Endothelial cell of umbilical vein (primary cell): Measurements from ENCODE around the gene MYRIP. TPM values are rescaled to one million over a fixed set of nuclear protein-coding genes. Genes with fewer than 3 reads are reported as not detected.

Experiments used
- BruUV-seq: library from RNA; stranded (reverse); fragments of 400-500 nt; replicated peaks from 2 replicates; lab custom pipeline; 2021; lab: Mats Ljungman, UMichigan
- CTCF ChIA-PET: fragments of 300-600, 350-600 bp; sonication (Branson Sonifier 250); formaldehyde crosslinking; loops from one replicate; lab custom pipeline; 2021; ENCODE audit warnings: antibody characterized with exemption, inconsistent platforms; lab: Charles Lee
- POLR2A ChIA-PET: fragments of 300-600, 350-600 bp; sonication (Branson Sonifier 250); formaldehyde crosslinking; loops from one replicate; lab custom pipeline; 2021; ENCODE audit warnings: antibody characterized with exemption, inconsistent platforms; lab: Charles Lee
- DNase-seq: peaks from one replicate; pipeline ENCODE4 v3.0.0-alpha.2; 2011; ENCODE audit warnings: low read depth, low spot score
- FAIRE-seq: peaks from 2 replicates; lab custom pipeline; 2011; peaks lifted over from hg19 to GRCh38; lab: Jason Lieb, UNC
- H2AFZ ChIP-seq: 2 replicates; pipeline ENCODE4 v1.6.0; 2012; ENCODE audit warnings: low read depth, low read length, control low read depth, inconsistent platforms
- H3K27ac ChIP-seq: 2 replicates; pipeline ENCODE4 v1.5.1; 2011; ENCODE audit warnings: low read depth, mild to moderate bottlenecking, control low read depth, low read length, moderate library complexity; ENCODE audit not compliant: insufficient read depth
- H3K27me3 ChIP-seq, 2 experiments: 2 replicates each; pipeline versions ENCODE4 v1.6.0 to v1.6.1; 2011; ENCODE audit warnings: low read length in 2 of 2, mixed read lengths in 1 of 2; ENCODE audit not compliant: control insufficient read depth in 2 of 2, insufficient read depth in 2 of 2
- H3K36me3 ChIP-seq, 2 experiments: 2 replicates in 1 of 2; 3 replicates in 1 of 2; pipeline ENCODE4 v1.5.1; 2011; ENCODE audit warnings: low read length in 2 of 2, mild to moderate bottlenecking in 1 of 2, moderate library complexity in 1 of 2; ENCODE audit not compliant: control insufficient read depth in 2 of 2, insufficient read depth in 2 of 2; ENCODE audit errors: extremely low read depth in 1 of 2
- H3K4me1 ChIP-seq: 3 replicates; pipeline ENCODE4 v1.5.1; 2011; ENCODE audit warnings: mild to moderate bottlenecking, low read length; ENCODE audit not compliant: control insufficient read depth, insufficient read depth; ENCODE audit errors: extremely low read depth
- H3K4me2 ChIP-seq: 2 replicates; pipeline ENCODE4 v1.6.1; 2011; ENCODE audit warnings: low read length, control low read depth, mixed read lengths; ENCODE audit not compliant: insufficient read depth
- H3K4me3 ChIP-seq, 3 experiments: fragments of 200-600 bp in 1 of 3; sonication (generic), shearing (Covaris generic) in 1 of 3; replicated peaks in 1 of 3; 2 replicates each; pipeline ENCODE4 v1.5.1; 2011 to 2016; ENCODE audit warnings: control low read depth in 3 of 3, low read length in 3 of 3, mild to moderate bottlenecking in 2 of 3, inconsistent platforms in 1 of 3, low read depth in 1 of 3, moderate library complexity in 1 of 3; ENCODE audit not compliant: insufficient read depth in 1 of 3
- H3K79me2 ChIP-seq: 2 replicates; pipeline ENCODE4 v1.6.0; 2012; ENCODE audit warnings: low read length, inconsistent platforms; ENCODE audit not compliant: control insufficient read depth, insufficient read depth
- H3K9ac ChIP-seq: replicated peaks from 2 replicates; pipeline ENCODE3; 2011; ENCODE audit warnings: low read length, control low read depth; ENCODE audit not compliant: insufficient read depth; ENCODE audit errors: extremely low read depth
- H3K9me1 ChIP-seq: replicated peaks from 3 replicates; pipeline ENCODE4 v1.6.0; 2011; ENCODE audit warnings: mild to moderate bottlenecking, low read length; ENCODE audit not compliant: control insufficient read depth, insufficient read depth; ENCODE audit errors: extremely low read depth
- H3K9me3 ChIP-seq: replicated peaks from 2 replicates; pipeline ENCODE4 v1.5.1; 2012; ENCODE audit warnings: low read length, inconsistent platforms; ENCODE audit not compliant: control insufficient read depth, insufficient read depth
- H4K20me1 ChIP-seq: replicated peaks from 2 replicates; pipeline ENCODE3; 2011; ENCODE audit warnings: mild to moderate bottlenecking, low read length; ENCODE audit not compliant: control insufficient read depth, insufficient read depth; ENCODE audit errors: extremely low read depth
- FOS ChIP-seq: IDR thresholded peaks from 2 replicates; pipeline ENCODE4 v1.6.1; 2011; ENCODE audit warnings: mild to moderate bottlenecking, low read length, moderate library complexity, borderline replicate concordance; ENCODE audit not compliant: insufficient read depth
- JUN ChIP-seq: IDR thresholded peaks from 2 replicates; pipeline ENCODE4 v1.6.1; 2011; ENCODE audit warnings: borderline replicate concordance, low read depth; ENCODE audit not compliant: insufficient read length, insufficient read depth
- MYC ChIP-seq: IDR thresholded peaks from one replicate; pipeline ENCODE4 v1.6.1; 2011; ENCODE audit warnings: mild to moderate bottlenecking, low read depth, low read length
- dilution Hi-C: fragments of 300-500 bp; cut with MboI; formaldehyde crosslinking; loops from one replicate; pipeline ENCODE4 v1.15.0; 2019; ENCODE audit warnings: low sequenced_read_pairs; ENCODE audit not compliant: extremely low pct_ligation_motif_present
- intact Hi-C: fragments of 100-400 bp; cut with micrococcal nuclease; formaldehyde crosslinking; loops from one replicate; pipeline ENCODE4 v1.10.0; 2022
- polyA plus RNA-seq, 4 experiments: library from polyadenylated mRNA; depleted of rRNA in 3 of 4; stranded (reverse) in 3 of 4; unstranded in 1 of 4; fragments of >200 nt; gene quantifications; 2 replicates each; pipeline versions ENCODE4 v1.2.1 to v1.2.3, GENCODE V29; 2011 to 2012; ENCODE audit warnings: missing spikeins in 1 of 4
- total RNA-seq: library from RNA; stranded (reverse); gene quantifications from 2 replicates; pipeline ENCODE4 v1.2.3, GENCODE V29; 2021

Gene MYRIP
- total and polyA plus RNA-seq, 2 donors (not counting 3 experiments of a cell fraction or from before 2014, with no cell fraction given) = 6.7 to 11.9 TPM

- no peak overlapping the region for H3K9ac ChIP-seq
- H2AFZ ChIP-seq = no peak overlapping the region
- H3K27ac ChIP-seq = no peak overlapping the region
- H3K79me2 ChIP-seq = no peaks in the 10 kb centered on the region
- H4K20me1 ChIP-seq = no peaks in the 10 kb centered on the region
- POLR2A ChIA-PET = no interaction called here
- H3K36me3 ChIP-seq = no peaks in the 10 kb centered on the region
- dilution Hi-C loops (no loop called here), intact Hi-C loops (no loop called here)
- no peak overlapping the region for H3K4me3 ChIP-seq
- TF ChIP-seq FOS (no peak), JUN (no peak), MYC (no peak)
- no TSS peak for BruUV-seq
- CTCF ChIA-PET = no interaction called here
- H3K9me1 ChIP-seq = no peaks in the 10 kb centered on the region
- H3K4me2 ChIP-seq = no peak overlapping the region
- no peak for FAIRE-seq
- no peaks in the 10 kb centered on the region for H3K27me3 ChIP-seq
- DNase-seq = no peak
- H3K4me1 ChIP-seq = no peaks in the 10 kb centered on the region
- H3K9me3 ChIP-seq = no peaks in the 10 kb centered on the region
Measured at GRCh38 chr3:40129510-40129909, 320.1 kb downstream of the MYRIP start.

- Histone ChIP-seq H3K9me1 (no peaks in the 10 kb centered on the region), H3K79me2 (no peaks in the 10 kb centered on the region), H3K9ac (no peak overlapping the region), H3K27ac (no peak overlapping the region), H4K20me1 (no peaks in the 10 kb centered on the region), H2AFZ (no peak overlapping the region), H3K4me2 (no peak overlapping the region), H3K4me3 (no peak overlapping the region), H3K4me1 (no peaks in the 10 kb centered on the region), H3K9me3 (no peaks in the 10 kb centered on the region), H3K27me3 (no peaks in the 10 kb centered on the region), H3K36me3 (no peaks in the 10 kb centered on the region)
- DNase-seq = no peak
- no peak for FAIRE-seq
- CTCF ChIA-PET = no interaction called here
- BruUV-seq = no TSS peak
- TF ChIP-seq FOS = no peak
- dilution Hi-C loops (no loop called here), intact Hi-C loops (no loop called here)
- POLR2A ChIA-PET = no interaction called here
Measured at GRCh38 chr3:40129981-40130380, 320.6 kb downstream of the MYRIP start.
